SK-N-SH (cell line): ENCODE results near the gene SEMA3C. TPM values are rescaled to one million over a fixed set of nuclear protein-coding genes. Genes with fewer than 3 reads are reported as not detected.
A peak's percentile ranks its signal among the peaks of the same experiment; 100 is the strongest.

ENCODE experiments used
- CTCF ChIA-PET: fragments of 300-600, 350-600 bp; formaldehyde crosslinking; extraction: SDS; loops from one replicate; lab custom pipeline; 2021; lab: Yijun Ruan, JAX
- POLR2A ChIA-PET: fragments of 350-600 bp; sonication (Branson Sonifier 250); formaldehyde crosslinking; extraction: SDS; loops from one replicate; lab custom pipeline; 2020; ENCODE audit warnings: antibody characterized with exemption, inconsistent platforms; lab: Yijun Ruan, JAX
- DNase-seq: peaks from one replicate; pipeline ENCODE4 v3.0.0; 2012
- H2AFZ ChIP-seq: fragments of 200-600 bp; sonication (generic); 2 replicates; pipeline ENCODE4 v1.8.1; 2016; ENCODE audit warnings: antibody characterized with exemption, mild to moderate bottlenecking, low read depth
- H3F3A ChIP-seq: fragments of 200-600 bp; sonication (generic); replicated peaks from 2 replicates; pipeline ENCODE3; 2016; ENCODE audit warnings: antibody characterized with exemption, mild to moderate bottlenecking; ENCODE audit not compliant: insufficient read depth
- H3K27ac ChIP-seq, 2 experiments: fragments of 200-500 bp in 1 of 2; fragments of 200-600 bp in 1 of 2; sonication (Bioruptor generic) in 1 of 2; sonication (generic), shearing (Covaris generic) in 1 of 2; 2 replicates each; pipeline versions ENCODE4 v1.5.1 to v1.6.1; 2014 to 2016; ENCODE audit warnings: low read depth in 2 of 2, inconsistent platforms in 1 of 2, low read length in 1 of 2, mild to moderate bottlenecking in 1 of 2, mixed read lengths in 1 of 2
- H3K27me3 ChIP-seq: fragments of 200-600 bp; sonication (generic), shearing (Covaris generic); 2 replicates; pipeline ENCODE4 v1.6.1; 2016; ENCODE audit warnings: mixed run types; ENCODE audit not compliant: insufficient read depth
- H3K36me3 ChIP-seq, 2 experiments: fragments of 200-500 bp in 1 of 2; fragments of 200-600 bp in 1 of 2; sonication (Bioruptor generic) in 1 of 2; sonication (generic) in 1 of 2; replicated peaks in 1 of 2; 2 replicates each; pipeline versions ENCODE3 to v1.5.1; 2014 to 2016; ENCODE audit warnings: low read length in 1 of 2, mild to moderate bottlenecking in 1 of 2; ENCODE audit not compliant: insufficient read depth in 2 of 2, control insufficient read depth in 1 of 2
- H3K4me1 ChIP-seq, 2 experiments: fragments of 200-500 bp in 1 of 2; fragments of 200-600 bp in 1 of 2; sonication (Bioruptor generic) in 1 of 2; sonication (generic), shearing (Covaris generic) in 1 of 2; 2 replicates each; pipeline versions ENCODE4 v1.5.1 to v1.6.1; 2014 to 2016; ENCODE audit warnings: low read depth in 1 of 2, low read length in 1 of 2, mixed run types in 1 of 2; ENCODE audit not compliant: insufficient read depth in 2 of 2, control insufficient read depth in 1 of 2
- H3K4me2 ChIP-seq: fragments of 200-600 bp; sonication (generic), shearing (Covaris generic); 2 replicates; pipeline ENCODE4 v1.6.1; 2017; ENCODE audit warnings: mixed run types
- H3K4me3 ChIP-seq, 2 experiments: fragments of 200-500 bp in 1 of 2; fragments of 200-600 bp in 1 of 2; sonication (Bioruptor generic) in 1 of 2; sonication (generic), shearing (Covaris generic) in 1 of 2; 2 replicates each; pipeline versions ENCODE4 v1.5.1 to v1.8.1; 2014 to 2016; ENCODE audit warnings: low read depth in 2 of 2, inconsistent platforms in 1 of 2, low read length in 1 of 2, mild to moderate bottlenecking in 1 of 2, mixed read lengths in 1 of 2, moderate library complexity in 1 of 2
- H3K79me2 ChIP-seq: fragments of 200-600 bp; sonication (generic); 2 replicates; pipeline ENCODE4 v1.8.1; 2017; ENCODE audit warnings: mild to moderate bottlenecking; ENCODE audit not compliant: insufficient read depth
- H3K9ac ChIP-seq: fragments of 200-600 bp; sonication (generic); 2 replicates; pipeline ENCODE4 v1.6.1; 2017; ENCODE audit warnings: mixed run types
- H3K9me2 ChIP-seq: fragments of 200-600 bp; sonication (generic); 2 replicates; pipeline ENCODE4 v1.6.1; 2017; ENCODE audit warnings: mixed run types
- H3K9me3 ChIP-seq: fragments of 200-600 bp; sonication (generic); 2 replicates; pipeline ENCODE4 v1.6.1; 2017; ENCODE audit warnings: mixed run types, mild to moderate bottlenecking, moderate library complexity
- H4K20me1 ChIP-seq: fragments of 200-600 bp; sonication (generic); 2 replicates; pipeline ENCODE4 v1.6.1; 2017; ENCODE audit warnings: mild to moderate bottlenecking, mixed run types; ENCODE audit not compliant: insufficient read depth
- CHD2 ChIP-seq: fragments of 150-350 bp; IDR thresholded peaks from 2 replicates; pipeline ENCODE4 v1.6.1; 2018; ENCODE audit warnings: low read length; ENCODE audit not compliant: partially characterized antibody
- ELF1 ChIP-seq: IDR thresholded peaks from 2 replicates; pipeline ENCODE4 v1.4.0; 2012
- EP300 ChIP-seq, 2 experiments: IDR thresholded peaks; 2 replicates each; pipeline versions ENCODE4 v1.4.0 to v1.6.1; 2012; ENCODE audit warnings: borderline replicate concordance in 1 of 2, low read depth in 1 of 2, low read length in 1 of 2
- EZH2phosphoT487 ChIP-seq: fragments of 200-600 bp; sonication (generic); IDR thresholded peaks from 2 replicates; pipeline ENCODE4 v1.6.1; 2017; ENCODE audit warnings: low read depth, mixed run types, mild to moderate bottlenecking, antibody characterized with exemption, moderate library complexity, borderline replicate concordance
- FOSL2 ChIP-seq: IDR thresholded peaks from 2 replicates; pipeline ENCODE4 v1.4.0; 2012; ENCODE audit warnings: low read depth, mild to moderate bottlenecking, moderate library complexity, borderline replicate concordance
- FOXJ3 ChIP-seq: sonication (generic); formaldehyde crosslinking; IDR thresholded peaks from 2 replicates; pipeline ENCODE4 v1.5.1; 2020; ENCODE audit warnings: mild to moderate bottlenecking, missing genetic modification reagents
- FOXM1 ChIP-seq: IDR thresholded peaks from 2 replicates; pipeline ENCODE4 v1.4.0; 2012; ENCODE audit warnings: low read depth, mild to moderate bottlenecking
- GABPA ChIP-seq: IDR thresholded peaks from 2 replicates; pipeline ENCODE4 v1.4.0; 2012; ENCODE audit warnings: low read depth, mild to moderate bottlenecking
- GATA2 ChIP-seq: sonication (generic); formaldehyde crosslinking; IDR thresholded peaks from 2 replicates; pipeline ENCODE4 v1.5.0; 2020; ENCODE audit warnings: mild to moderate bottlenecking, missing genetic modification reagents
- JUND ChIP-seq: IDR thresholded peaks from 2 replicates; pipeline ENCODE4 v1.4.0; 2012
- MAX ChIP-seq: IDR thresholded peaks from 2 replicates; pipeline ENCODE4 v1.4.0; 2012; ENCODE audit warnings: low read depth
- MEF2A ChIP-seq: IDR thresholded peaks from 2 replicates; pipeline ENCODE4 v1.4.0; 2012; ENCODE audit warnings: low read depth, borderline replicate concordance
- MXI1 ChIP-seq: IDR thresholded peaks from 2 replicates; pipeline ENCODE4 v1.6.1; 2012; ENCODE audit warnings: mild to moderate bottlenecking, low read depth, low read length, improper control_type of control experiment
- NFIC ChIP-seq: IDR thresholded peaks from 2 replicates; pipeline ENCODE4 v1.4.0; 2012; ENCODE audit warnings: borderline replicate concordance
- PBX3 ChIP-seq: IDR thresholded peaks from 2 replicates; pipeline ENCODE4; 2012
- POLR2AphosphoS5 ChIP-seq: IDR thresholded peaks from 2 replicates; pipeline ENCODE4 v1.6.1; 2012; ENCODE audit warnings: low read depth, low read length
- RAD21 ChIP-seq: IDR thresholded peaks from 2 replicates; pipeline ENCODE4 v1.6.1; 2012; ENCODE audit warnings: mild to moderate bottlenecking, low read length
- RCOR1 ChIP-seq: fragments of 150-350 bp; IDR thresholded peaks from 2 replicates; pipeline ENCODE4 v1.6.1; 2017; ENCODE audit warnings: antibody characterized with exemption, low read length
- REST ChIP-seq: IDR thresholded peaks from 2 replicates; pipeline ENCODE4 v1.6.1; 2012; ENCODE audit warnings: mild to moderate bottlenecking, low read depth, low read length, moderate library complexity
- RFX5 ChIP-seq: IDR thresholded peaks from 2 replicates; pipeline ENCODE4 v1.6.1; 2012; ENCODE audit warnings: mild to moderate bottlenecking, improper control_type of control experiment, low read length
- RXRA ChIP-seq: IDR thresholded peaks from 2 replicates; pipeline ENCODE4 v1.4.0; 2012; ENCODE audit warnings: low read depth, mild to moderate bottlenecking, borderline replicate concordance
- SIN3A ChIP-seq: IDR thresholded peaks from 2 replicates; pipeline ENCODE4 v1.6.1; 2012; ENCODE audit warnings: low read depth, mild to moderate bottlenecking, low read length, moderate library complexity, borderline replicate concordance
- SMC3 ChIP-seq: IDR thresholded peaks from 2 replicates; pipeline ENCODE4 v1.6.1; 2012; ENCODE audit warnings: low read depth, low read length, improper control_type of control experiment
- TCF12 ChIP-seq: IDR thresholded peaks from 2 replicates; pipeline ENCODE4 v1.4.0; 2012
- TEAD4 ChIP-seq: IDR thresholded peaks from 2 replicates; pipeline ENCODE4 v1.4.0; 2012; ENCODE audit warnings: mild to moderate bottlenecking, borderline replicate concordance; ENCODE audit not compliant: insufficient read depth
- USF1 ChIP-seq: IDR thresholded peaks from 2 replicates; pipeline ENCODE4 v1.4.0; 2012; ENCODE audit warnings: low read depth, borderline replicate concordance
- YY1 ChIP-seq: IDR thresholded peaks from 2 replicates; pipeline ENCODE4 v1.4.0; 2012; ENCODE audit warnings: low read depth, mild to moderate bottlenecking
- ZBTB33 ChIP-seq: IDR thresholded peaks from 2 replicates; pipeline ENCODE4 v1.4.0; 2012; ENCODE audit warnings: low read depth, borderline replicate concordance
- WGBS: methylation state at CpG from one replicate; pipeline ENCODE4 v1.1.6; 2017; ENCODE audit warnings: low lambda C conversion rate; 5-methylcytosine and 5-hydroxymethylcytosine counted together
- polyA plus RNA-seq, 3 experiments: library from polyadenylated mRNA; depleted of rRNA; stranded (reverse); fragments of >200 nt; gene quantifications; 2 replicates each; pipeline ENCODE4 v1.2.3, GENCODE V29; 2012

The SEMA3C gene
- polyA plus RNA-seq, 1 of the 3 experiments (the other 2 are of a cell fraction) = 51.1 TPM

- H3K27me3 ChIP-seq = no peaks in the 10 kb centered on the region
- no peak overlapping the region for H3K9ac ChIP-seq
- H3K36me3 ChIP-seq = peaks cover 7 to 15% of the 10 kb centered on the region in 2 experiments
- H3F3A ChIP-seq = peaks cover 36% of the 10 kb centered on the region
- H3K9me3 ChIP-seq = no peaks in the 10 kb centered on the region
- 0 out of 2 replicates have a peak overlapping the region, but pooled peaks have one; percentile 3 for H3K4me2 ChIP-seq
- no peaks in the 10 kb centered on the region for H4K20me1 ChIP-seq
- 97% methylated on average over 3 of the region's 3 CpGs for WGBS
- no peak for DNase-seq
- peak overlapping the region; percentile 17 to 81; a peak in 2 of 4 replicates for H3K27ac ChIP-seq
- ChIA-PET CTCF (interaction anchor here (0.9 kb wide), 1 partner anchor 15 kb away, joined by 4 read pairs; no protein-coding TSS in a partner anchor), POLR2A (no interaction called here)
- no peak overlapping the region for H3K4me3 ChIP-seq
- H3K79me2 ChIP-seq = no peaks in the 10 kb centered on the region
- no peak overlapping the region for H2AFZ ChIP-seq
- no peaks in the 10 kb centered on the region for H3K9me2 ChIP-seq
- peaks cover 32 to 39% of the 10 kb centered on the region in 2 experiments for H3K4me1 ChIP-seq
- TF ChIP-seq ZBTB33 = no peak
- TF ChIP-seq FOXJ3 (CRISPR knock-in tag) = no peak
- TF ChIP-seq RXRA = no peak
- no peak for TF ChIP-seq RFX5
- TF ChIP-seq PBX3 = peak; percentile 37; the same call in 1 of the 2 replicates
- TF ChIP-seq NFIC = peak; percentile 71
- TF ChIP-seq RAD21 = no peak
- TF ChIP-seq MAX = no peak
- no peak for TF ChIP-seq RCOR1
- TF ChIP-seq YY1 = no peak
- TF ChIP-seq POLR2AphosphoS5 = no peak
- TF ChIP-seq MEF2A = no peak
- TF ChIP-seq EZH2phosphoT487 = no peak
- no peak for TF ChIP-seq MXI1
- TF ChIP-seq FOSL2 = no peak
- no peak for TF ChIP-seq USF1
- no peak for TF ChIP-seq SIN3A
- TF ChIP-seq FOXM1 = 0 out of 2 replicates have a peak, but pooled peaks have one; percentile 15
- TF ChIP-seq EP300 (IDR thresholded peaks at IDR 0.05; ENCODE audit: borderline replicate concordance in 1 of 2, low read depth in 1 of 2, low read length in 1 of 2) = peak; percentile 7 to 50; a peak in 2 of 4 replicates
- no peak for TF ChIP-seq REST
- TF ChIP-seq TEAD4 = 0 out of 2 replicates have a peak, but pooled peaks have one; percentile 33
- TF ChIP-seq GATA2 (CRISPR knock-in tag) = no peak
- no peak for TF ChIP-seq GABPA
- TF ChIP-seq SMC3 = no peak
- peak; percentile 85 for TF ChIP-seq TCF12
- no peak for TF ChIP-seq CHD2
- no peak for TF ChIP-seq ELF1
- peak; percentile 16; the same call in 1 of the 2 replicates for TF ChIP-seq JUND
Observed at GRCh38 chr7:80785961-80786536, 132.8 kb downstream of the SEMA3C start.
